K562 (cell line): Measurements from ENCODE around the gene MAP1LC3B. TPM values are rescaled to one million over a fixed set of nuclear protein-coding genes. Genes with fewer than 3 reads are reported as not detected.
A peak's percentile ranks its signal among the peaks of the same experiment; 100 is the strongest.

Experiments
- ARNT ChIP-seq, 2 experiments: fragments of 450-650 bp; IDR thresholded peaks; 2 replicates each; pipeline ENCODE4 v1.6.1; 2016; ENCODE audit warnings: mild to moderate bottlenecking in 1 of 2
- BRCA1 ChIP-seq, 2 experiments: fragments of 450-650 bp in 1 of 2; sonication (generic) in 1 of 2; formaldehyde crosslinking in 1 of 2; IDR thresholded peaks; 2 replicates each; pipeline versions ENCODE4 v1.5.0 to v1.6.1; 2017 to 2020; ENCODE audit warnings: mild to moderate bottlenecking in 1 of 2, missing genetic modification reagents in 1 of 2
- CCNT2 ChIP-seq: IDR thresholded peaks from 2 replicates; pipeline ENCODE4 v1.6.1; 2011; ENCODE audit warnings: borderline replicate concordance, low read depth, mild to moderate bottlenecking, moderate library complexity, mixed read lengths, low read length; ENCODE audit not compliant: insufficient read length; ENCODE audit errors: extremely low read depth
- FOXJ2 ChIP-seq: fragments of 200-800 bp; sonication (Bioruptor generic); IDR thresholded peaks from 2 replicates; pipeline ENCODE4 v1.6.1; 2016; ENCODE audit warnings: missing genetic modification characterization, missing compliant biosample characterization
- HNRNPL ChIP-seq: fragments of 200-400 bp; formaldehyde crosslinking; IDR thresholded peaks from 2 replicates; pipeline ENCODE4 v1.6.1; 2017; ENCODE audit warnings: low read depth, mild to moderate bottlenecking, low read length
- MEF2A ChIP-seq: IDR thresholded peaks from 2 replicates; pipeline ENCODE4 v1.6.1; 2011; ENCODE audit warnings: low read depth, mild to moderate bottlenecking, low read length, moderate library complexity; ENCODE audit not compliant: control insufficient read depth
- MIER1 ChIP-seq: fragments of 450-650 bp; IDR thresholded peaks from 2 replicates; pipeline ENCODE4 v1.6.1; 2016; ENCODE audit warnings: antibody characterized with exemption, mild to moderate bottlenecking, low read depth
- MTA1 ChIP-seq: fragments of 450-650 bp; IDR thresholded peaks from 2 replicates; pipeline ENCODE4 v1.6.1; 2017; ENCODE audit warnings: borderline replicate concordance
- MYC ChIP-seq, 2 experiments: fragments of 250-450 bp in 1 of 2; sonication (Bioruptor Pico) in 1 of 2; IDR thresholded peaks; 2 replicates each; pipeline versions ENCODE4 v1.5.1 to v1.6.1; 2012 to 2021; ENCODE audit warnings: low read depth in 2 of 2, borderline replicate concordance in 1 of 2, improper control_type of control experiment in 1 of 2, low read length in 1 of 2, mild to moderate bottlenecking in 1 of 2, moderate library complexity in 1 of 2
- SMAD4 ChIP-seq: fragments of 250-450 bp; sonication (Bioruptor Pico); conservative IDR thresholded peaks from 2 replicates; pipeline ENCODE4 v1.8.0; 2021; ENCODE audit warnings: inconsistent platforms, mild to moderate bottlenecking, moderate library complexity
- TBL1XR1 ChIP-seq, 2 experiments: IDR thresholded peaks; 2 replicates each; pipeline ENCODE4 v1.6.1; 2012; ENCODE audit warnings: improper control_type of control experiment in 2 of 2, low read length in 2 of 2, mild to moderate bottlenecking in 1 of 2
- TGIF2 ChIP-seq: sonication (generic); formaldehyde crosslinking; IDR thresholded peaks from 2 replicates; pipeline ENCODE4 v1.8.1; 2022; ENCODE audit warnings: mild to moderate bottlenecking, missing genetic modification reagents, moderate library complexity
- YY1 ChIP-seq, 3 experiments: IDR thresholded peaks; 2 replicates each; pipeline ENCODE4 v1.6.1; 2011; ENCODE audit warnings: low read length in 2 of 3, mild to moderate bottlenecking in 2 of 3, moderate library complexity in 2 of 3, borderline replicate concordance in 1 of 3, control low read depth in 1 of 3, low read depth in 1 of 3; ENCODE audit not compliant: insufficient read depth in 3 of 3, insufficient replicate concordance in 2 of 3, control insufficient read depth in 1 of 3, insufficient read length in 1 of 3; ENCODE audit errors: extremely low read depth in 1 of 3
- ZNF668 ChIP-seq: fragments of 250-450 bp; sonication (Bioruptor Pico); IDR thresholded peaks from 2 replicates; pipeline ENCODE4 v1.8.0; 2022; ENCODE audit warnings: mild to moderate bottlenecking, inconsistent platforms
- polyA plus RNA-seq, 8 experiments: library from polyadenylated mRNA; depleted of rRNA in 4 of 8; stranded (reverse) in 5 of 8; unstranded in 3 of 8; fragments of >200 nt; fragmentation: Nextera tagmentation in 2 of 8; fragmentation: Illumina TruSeq in 1 of 8; extraction: Ambion mirVana in 2 of 8; extraction: Trizol in 1 of 8; gene quantifications; 2 replicates each; pipeline versions ENCODE4 v1.2.1 to v1.2.3, GENCODE V29; 2011 to 2014; ENCODE audit warnings: inconsistent platforms in 1 of 8, missing spikeins in 1 of 8
- total RNA-seq, 7 experiments: library from RNA; depleted of rRNA in 6 of 7; stranded (reverse); fragments of >200 nt in 6 of 7; fragmentation: Illumina TruSeq in 2 of 7; extraction: Trizol in 2 of 7; gene quantifications; 2 replicates each; pipeline versions ENCODE4 v1.2.1 to v1.2.3, GENCODE V29; 2011 to 2021; ENCODE audit warnings: low replicate concordance in 1 of 7
- TF ChIP-seq, protein P1 (sequence below): fragments of 450-650 bp; formaldehyde crosslinking; IDR thresholded peaks from 2 replicates; pipeline ENCODE4 v1.4.0; 2022; ENCODE audit warnings: mild to moderate bottlenecking, moderate library complexity
- TF ChIP-seq, protein P2 (sequence below): fragments of 450-650 bp; IDR thresholded peaks from 2 replicates; pipeline ENCODE4 v1.6.1; 2016; ENCODE audit warnings: low read depth

The MAP1LC3B gene
- total and polyA plus RNA-seq, 9 of the 15 experiments (the other 6 are each of a cell fraction or from before 2014, with no cell fraction given), result 16.0 to 81.5 (median 36.7) TPM

GRCh38 chr16:87387942-87388817 lies 4.0 kb upstream of the MAP1LC3B start (continued):
- TF ChIP-seq, protein P1, sequence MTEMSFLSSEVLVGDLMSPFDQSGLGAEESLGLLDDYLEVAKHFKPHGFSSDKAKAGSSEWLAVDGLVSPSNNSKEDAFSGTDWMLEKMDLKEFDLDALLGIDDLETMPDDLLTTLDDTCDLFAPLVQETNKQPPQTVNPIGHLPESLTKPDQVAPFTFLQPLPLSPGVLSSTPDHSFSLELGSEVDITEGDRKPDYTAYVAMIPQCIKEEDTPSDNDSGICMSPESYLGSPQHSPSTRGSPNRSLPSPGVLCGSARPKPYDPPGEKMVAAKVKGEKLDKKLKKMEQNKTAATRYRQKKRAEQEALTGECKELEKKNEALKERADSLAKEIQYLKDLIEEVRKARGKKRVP (CRISPR knock-in tag), result peak; percentile 93
- TF ChIP-seq ARNT (IDR thresholded peaks at IDR 0.05) (no peak; a peak in 1 of 4 replicates), CCNT2 (no peak), MIER1 (0 out of 2 replicates have a peak, but pooled peaks have one; percentile 24), TBL1XR1 (IDR thresholded peaks at IDR 0.05; ENCODE audit: low read length in 2 of 2) (peak in 1 of 2 experiments; percentile 93; a peak in 2 of 4 replicates), MEF2A (peak; percentile 90), BRCA1 (IDR thresholded peaks at IDR 0.05) (no peak), BRCA1 (CRISPR knock-in tag; IDR thresholded peaks at IDR 0.05) (no peak), HNRNPL (no peak), TGIF2 (CRISPR knock-in tag) (no peak), FOXJ2 (tag) (peak; percentile 94), MTA1 (peak; percentile 62), YY1 (IDR thresholded peaks at IDR 0.05; ENCODE audit: borderline replicate concordance in 1 of 3, control insufficient read depth in 1 of 3, extremely low read depth in 1 of 3, insufficient read depth in 3 of 3, insufficient read length in 1 of 3, insufficient replicate concordance in 2 of 3, low read depth in 1 of 3, low read length in 2 of 3) (peak; percentile 92 to 100 (median 98)), MYC (IDR thresholded peaks at IDR 0.05; ENCODE audit: low read depth, low read length) (peak; percentile 81), MYC (CRISPR knock-in tag; IDR thresholded peaks at IDR 0.05; ENCODE audit: borderline replicate concordance, low read depth) (no peak; the same call in 1 of the 2 replicates), ZNF668 (CRISPR knock-in tag) (peak; percentile 83; the same call in 1 of the 2 replicates), SMAD4 (CRISPR knock-in tag) (peak; percentile 89)
- TF ChIP-seq, protein P2, sequence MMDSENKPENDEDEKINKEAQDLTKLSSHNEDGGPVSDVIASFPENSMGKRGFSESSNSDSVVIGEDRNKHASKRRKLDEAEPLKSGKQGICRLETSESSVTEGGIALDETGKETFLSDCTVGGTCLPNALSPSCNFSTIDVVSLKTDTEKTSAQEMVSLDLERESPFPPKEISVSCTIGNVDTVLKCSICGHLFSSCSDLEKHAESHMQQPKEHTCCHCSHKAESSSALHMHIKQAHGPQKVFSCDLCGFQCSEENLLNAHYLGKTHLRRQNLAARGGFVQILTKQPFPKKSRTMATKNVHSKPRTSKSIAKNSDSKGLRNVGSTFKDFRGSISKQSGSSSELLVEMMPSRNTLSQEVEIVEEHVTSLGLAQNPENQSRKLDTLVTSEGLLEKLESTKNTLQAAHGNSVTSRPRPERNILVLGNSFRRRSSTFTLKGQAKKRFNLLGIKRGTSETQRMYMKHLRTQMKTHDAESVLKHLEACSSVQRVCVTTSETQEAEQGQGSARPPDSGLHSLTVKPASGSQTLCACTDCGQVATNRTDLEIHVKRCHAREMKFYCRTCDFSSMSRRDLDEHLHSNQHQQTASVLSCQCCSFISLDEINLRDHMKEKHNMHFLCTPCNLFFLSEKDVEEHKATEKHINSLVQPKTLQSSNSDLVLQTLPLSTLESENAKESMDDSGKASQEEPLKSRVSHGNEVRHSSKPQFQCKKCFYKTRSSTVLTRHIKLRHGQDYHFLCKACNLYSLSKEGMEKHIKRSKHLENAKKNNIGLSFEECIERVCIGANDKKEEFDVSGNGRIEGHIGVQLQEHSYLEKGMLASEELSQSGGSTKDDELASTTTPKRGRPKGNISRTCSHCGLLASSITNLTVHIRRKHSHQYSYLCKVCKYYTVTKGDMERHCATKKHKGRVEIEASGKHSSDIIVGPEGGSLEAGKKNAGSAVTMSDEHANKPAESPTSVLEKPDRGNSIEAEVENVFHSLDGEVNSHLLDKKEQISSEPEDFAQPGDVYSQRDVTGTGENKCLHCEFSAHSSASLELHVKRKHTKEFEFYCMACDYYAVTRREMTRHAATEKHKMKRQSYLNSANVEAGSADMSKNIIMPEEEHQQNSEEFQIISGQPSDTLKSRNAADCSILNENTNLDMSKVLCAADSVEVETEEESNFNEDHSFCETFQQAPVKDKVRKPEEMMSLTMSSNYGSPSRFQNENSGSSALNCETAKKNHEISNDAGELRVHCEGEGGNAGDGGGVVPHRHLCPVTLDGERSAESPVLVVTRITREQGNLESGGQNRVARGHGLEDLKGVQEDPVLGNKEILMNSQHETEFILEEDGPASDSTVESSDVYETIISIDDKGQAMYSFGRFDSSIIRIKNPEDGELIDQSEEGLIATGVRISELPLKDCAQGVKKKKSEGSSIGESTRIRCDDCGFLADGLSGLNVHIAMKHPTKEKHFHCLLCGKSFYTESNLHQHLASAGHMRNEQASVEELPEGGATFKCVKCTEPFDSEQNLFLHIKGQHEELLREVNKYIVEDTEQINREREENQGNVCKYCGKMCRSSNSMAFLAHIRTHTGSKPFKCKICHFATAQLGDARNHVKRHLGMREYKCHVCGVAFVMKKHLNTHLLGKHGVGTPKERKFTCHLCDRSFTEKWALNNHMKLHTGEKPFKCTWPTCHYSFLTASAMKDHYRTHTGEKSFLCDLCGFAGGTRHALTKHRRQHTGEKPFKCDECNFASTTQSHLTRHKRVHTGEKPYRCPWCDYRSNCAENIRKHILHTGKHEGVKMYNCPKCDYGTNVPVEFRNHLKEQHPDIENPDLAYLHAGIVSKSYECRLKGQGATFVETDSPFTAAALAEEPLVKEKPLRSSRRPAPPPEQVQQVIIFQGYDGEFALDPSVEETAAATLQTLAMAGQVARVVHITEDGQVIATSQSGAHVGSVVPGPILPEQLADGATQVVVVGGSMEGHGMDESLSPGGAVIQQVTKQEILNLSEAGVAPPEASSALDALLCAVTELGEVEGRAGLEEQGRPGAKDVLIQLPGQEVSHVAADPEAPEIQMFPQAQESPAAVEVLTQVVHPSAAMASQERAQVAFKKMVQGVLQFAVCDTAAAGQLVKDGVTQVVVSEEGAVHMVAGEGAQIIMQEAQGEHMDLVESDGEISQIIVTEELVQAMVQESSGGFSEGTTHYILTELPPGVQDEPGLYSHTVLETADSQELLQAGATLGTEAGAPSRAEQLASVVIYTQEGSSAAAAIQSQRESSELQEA, result no peak
